ENCODE measurements around the gene PATL1.

DNA sequence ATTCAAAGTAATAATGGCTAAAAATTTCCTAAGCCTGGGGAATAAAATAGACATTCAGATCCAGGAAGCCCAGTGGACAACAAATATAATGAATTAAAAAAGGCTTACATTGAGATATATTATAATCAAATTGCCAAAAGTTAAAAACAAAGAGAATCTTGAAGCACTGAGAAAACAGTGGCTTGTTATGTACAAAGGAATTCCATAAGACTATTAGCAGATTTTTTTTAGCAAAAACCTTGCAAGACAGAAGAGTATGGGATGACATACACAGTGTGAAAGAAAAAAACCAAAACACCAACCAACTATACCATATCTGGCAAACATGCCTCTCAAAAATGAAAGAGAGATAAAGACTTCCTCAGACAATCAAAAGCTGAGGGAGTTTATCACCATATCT, 24.1 kb upstream of the PATL1 start:
- TF ChIP-seq ATF2 (CRISPR knock-in tag; IDR thresholded peaks at IDR 0.05; ENCODE audit: borderline replicate concordance, low read depth), result no peak
- no peak for TF ChIP-seq CTCF (IDR thresholded peaks at IDR 0.05)
- TF ChIP-seq, protein P1, sequence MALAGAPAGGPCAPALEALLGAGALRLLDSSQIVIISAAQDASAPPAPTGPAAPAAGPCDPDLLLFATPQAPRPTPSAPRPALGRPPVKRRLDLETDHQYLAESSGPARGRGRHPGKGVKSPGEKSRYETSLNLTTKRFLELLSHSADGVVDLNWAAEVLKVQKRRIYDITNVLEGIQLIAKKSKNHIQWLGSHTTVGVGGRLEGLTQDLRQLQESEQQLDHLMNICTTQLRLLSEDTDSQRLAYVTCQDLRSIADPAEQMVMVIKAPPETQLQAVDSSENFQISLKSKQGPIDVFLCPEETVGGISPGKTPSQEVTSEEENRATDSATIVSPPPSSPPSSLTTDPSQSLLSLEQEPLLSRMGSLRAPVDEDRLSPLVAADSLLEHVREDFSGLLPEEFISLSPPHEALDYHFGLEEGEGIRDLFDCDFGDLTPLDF (CRISPR knock-in tag; IDR thresholded peaks at IDR 0.05), result no peak
- no peak for TF ChIP-seq FOXK1 (CRISPR knock-in tag; IDR thresholded peaks at IDR 0.05)
- no peak for TF ChIP-seq NR2C2 (CRISPR knock-in tag; IDR thresholded peaks at IDR 0.05)
- TF ChIP-seq, protein P2, sequence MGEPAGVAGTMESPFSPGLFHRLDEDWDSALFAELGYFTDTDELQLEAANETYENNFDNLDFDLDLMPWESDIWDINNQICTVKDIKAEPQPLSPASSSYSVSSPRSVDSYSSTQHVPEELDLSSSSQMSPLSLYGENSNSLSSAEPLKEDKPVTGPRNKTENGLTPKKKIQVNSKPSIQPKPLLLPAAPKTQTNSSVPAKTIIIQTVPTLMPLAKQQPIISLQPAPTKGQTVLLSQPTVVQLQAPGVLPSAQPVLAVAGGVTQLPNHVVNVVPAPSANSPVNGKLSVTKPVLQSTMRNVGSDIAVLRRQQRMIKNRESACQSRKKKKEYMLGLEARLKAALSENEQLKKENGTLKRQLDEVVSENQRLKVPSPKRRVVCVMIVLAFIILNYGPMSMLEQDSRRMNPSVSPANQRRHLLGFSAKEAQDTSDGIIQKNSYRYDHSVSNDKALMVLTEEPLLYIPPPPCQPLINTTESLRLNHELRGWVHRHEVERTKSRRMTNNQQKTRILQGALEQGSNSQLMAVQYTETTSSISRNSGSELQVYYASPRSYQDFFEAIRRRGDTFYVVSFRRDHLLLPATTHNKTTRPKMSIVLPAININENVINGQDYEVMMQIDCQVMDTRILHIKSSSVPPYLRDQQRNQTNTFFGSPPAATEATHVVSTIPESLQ (CRISPR knock-in tag; IDR thresholded peaks at IDR 0.05), result no peak
- TF ChIP-seq, protein P3, sequence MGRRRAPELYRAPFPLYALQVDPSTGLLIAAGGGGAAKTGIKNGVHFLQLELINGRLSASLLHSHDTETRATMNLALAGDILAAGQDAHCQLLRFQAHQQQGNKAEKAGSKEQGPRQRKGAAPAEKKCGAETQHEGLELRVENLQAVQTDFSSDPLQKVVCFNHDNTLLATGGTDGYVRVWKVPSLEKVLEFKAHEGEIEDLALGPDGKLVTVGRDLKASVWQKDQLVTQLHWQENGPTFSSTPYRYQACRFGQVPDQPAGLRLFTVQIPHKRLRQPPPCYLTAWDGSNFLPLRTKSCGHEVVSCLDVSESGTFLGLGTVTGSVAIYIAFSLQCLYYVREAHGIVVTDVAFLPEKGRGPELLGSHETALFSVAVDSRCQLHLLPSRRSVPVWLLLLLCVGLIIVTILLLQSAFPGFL (CRISPR knock-in tag; IDR thresholded peaks at IDR 0.05; ENCODE audit: borderline replicate concordance), result no peak
- no peak for TF ChIP-seq ELF4 (CRISPR knock-in tag; IDR thresholded peaks at IDR 0.05; ENCODE audit: low read depth)
